Measurements from ENCODE around the gene LIPA.

Gene LIPA

DNA sequence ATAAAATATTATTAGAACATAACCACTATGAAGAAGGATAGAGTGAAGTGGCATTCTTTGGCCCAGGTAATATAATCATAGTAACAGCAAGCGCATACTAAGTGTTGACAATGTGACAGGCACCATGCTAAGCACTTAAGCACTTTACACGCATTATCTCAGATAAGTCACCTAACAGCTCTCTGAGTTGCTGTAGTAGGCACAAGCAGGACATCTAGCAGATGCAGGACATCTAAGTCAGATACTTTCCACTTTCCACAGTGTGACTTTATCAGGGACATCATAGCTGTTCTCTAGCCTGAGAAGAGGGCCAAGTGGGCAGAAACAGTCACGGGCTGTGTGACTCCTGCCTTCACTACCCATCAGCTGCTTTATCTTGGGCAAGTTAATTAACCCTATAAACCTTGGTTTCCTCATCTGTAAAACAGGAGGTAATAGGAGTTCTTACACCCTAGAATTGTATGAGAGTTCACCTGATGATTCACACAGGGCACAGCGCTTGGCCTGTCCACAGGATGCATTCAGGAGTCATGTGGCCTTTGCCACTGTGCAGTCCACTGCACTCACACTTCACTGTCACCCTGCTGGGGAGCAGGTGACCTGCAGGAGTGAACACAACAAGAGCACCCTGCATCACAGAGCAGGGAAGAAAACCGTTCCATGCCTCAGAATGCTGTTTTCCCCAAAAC, 12.5 kb downstream of the LIPA start:
- DNase-seq: no peak

DNA sequence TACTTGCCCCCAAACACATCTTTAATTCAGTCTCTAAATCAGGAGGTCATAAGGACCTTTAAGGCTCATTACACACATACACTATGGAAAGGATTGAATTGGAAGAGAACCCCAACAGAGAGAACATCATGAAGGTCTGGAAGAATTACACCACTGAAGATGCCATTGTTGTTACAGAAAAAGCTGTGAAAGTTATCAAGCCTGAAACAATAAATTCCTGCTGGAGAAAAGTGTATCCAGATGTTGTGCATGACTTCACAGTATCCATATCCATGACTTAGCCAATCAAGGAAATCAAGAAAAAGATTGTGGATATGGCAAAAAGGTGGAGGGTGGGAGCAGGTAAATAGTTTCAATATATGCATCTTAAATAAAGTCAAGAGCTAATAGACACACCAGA, 13.7 kb downstream of the LIPA start:
- DNase-seq: no peak

DNA sequence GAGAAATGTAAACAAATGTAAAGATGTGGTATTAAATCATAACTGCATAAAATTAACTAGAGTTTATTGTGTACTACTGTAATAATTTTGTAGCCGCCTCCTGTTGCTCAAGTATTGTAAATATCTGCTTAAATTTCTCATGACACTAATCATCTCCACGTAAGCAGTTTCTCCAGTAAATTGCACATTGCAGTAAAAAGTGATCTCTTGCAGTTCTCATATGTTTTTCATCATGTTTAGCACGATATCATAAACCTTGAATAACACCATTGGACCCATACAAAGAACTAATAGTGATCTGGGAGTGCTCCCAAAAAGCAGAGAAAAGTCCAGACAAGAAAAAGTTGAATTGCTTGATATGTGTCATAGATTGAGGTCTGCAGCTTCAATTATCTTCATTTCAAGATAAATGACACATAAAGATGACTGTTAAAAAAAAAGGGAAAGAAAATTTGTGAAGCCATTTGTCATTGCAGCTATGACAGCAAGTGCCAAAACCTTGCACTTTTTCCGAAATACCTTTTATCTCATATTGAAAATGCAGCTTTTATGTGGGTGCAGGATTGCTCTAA, 15.3 kb downstream of the LIPA start:
- no peak for DNase-seq

DNA sequence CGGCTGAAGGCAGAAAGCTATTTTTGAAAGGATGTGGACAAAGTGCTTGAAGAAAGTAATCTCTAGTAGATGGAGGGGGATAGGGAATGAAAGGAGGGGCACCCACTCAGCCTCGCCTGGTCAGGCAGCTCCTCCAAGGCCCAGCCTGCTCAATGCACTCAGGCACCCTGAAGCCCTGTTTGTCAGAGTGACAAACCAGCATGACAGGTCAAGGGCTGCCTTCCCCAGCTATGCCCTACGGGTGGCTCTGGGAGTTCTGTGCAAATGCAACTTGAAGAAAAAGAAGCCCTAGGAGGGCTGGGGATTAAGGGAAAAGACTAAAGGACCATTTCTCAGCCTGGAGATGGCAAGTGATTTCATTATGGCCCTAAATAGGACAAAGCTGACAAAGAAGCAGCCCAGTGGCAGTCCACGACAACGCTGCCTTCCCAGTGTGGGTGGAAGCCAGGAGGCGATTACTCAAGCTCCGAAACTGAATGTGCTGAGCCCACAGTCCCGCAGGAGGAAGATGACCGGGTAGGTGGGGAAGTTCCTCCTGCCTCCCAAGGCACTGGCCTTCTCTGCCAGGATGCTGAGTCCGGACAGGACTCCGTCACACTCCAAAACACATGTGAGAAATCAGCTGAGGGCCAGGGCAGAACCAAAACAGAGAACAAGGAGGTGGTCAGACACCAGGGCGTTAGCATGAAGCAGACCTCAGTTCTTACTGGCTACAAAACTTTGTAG, 16.3 kb downstream of the LIPA start:
- DNase-seq: peak; percentile 97

GRCh38 chr10:89233033-89233432, 18.5 kb downstream of the LIPA start:
- DNase-seq: no peak

- DNase-seq: no peak
Observed at GRCh38 chr10:89228962-89229361, 22.6 kb downstream of the LIPA start.

DNA sequence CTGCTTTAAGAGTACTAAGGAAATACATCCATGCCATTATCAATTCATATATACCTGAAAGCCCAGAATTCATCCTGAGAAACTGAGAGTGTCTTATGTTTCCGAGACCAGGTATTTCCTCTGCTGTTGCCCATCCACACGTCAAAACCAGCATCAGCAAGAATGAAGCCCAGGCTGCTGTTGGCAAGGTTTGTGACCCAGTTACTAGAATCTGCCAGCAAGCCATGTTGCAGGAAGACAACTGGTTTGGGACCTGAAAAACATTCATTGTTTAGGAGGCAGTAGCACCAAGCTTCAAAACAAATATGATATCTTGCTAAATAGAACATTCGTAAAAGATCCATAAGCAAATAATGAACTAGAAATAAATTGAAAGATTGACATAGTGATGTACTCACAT, 23.4 kb downstream of the LIPA start:
- no peak for DNase-seq

DNA sequence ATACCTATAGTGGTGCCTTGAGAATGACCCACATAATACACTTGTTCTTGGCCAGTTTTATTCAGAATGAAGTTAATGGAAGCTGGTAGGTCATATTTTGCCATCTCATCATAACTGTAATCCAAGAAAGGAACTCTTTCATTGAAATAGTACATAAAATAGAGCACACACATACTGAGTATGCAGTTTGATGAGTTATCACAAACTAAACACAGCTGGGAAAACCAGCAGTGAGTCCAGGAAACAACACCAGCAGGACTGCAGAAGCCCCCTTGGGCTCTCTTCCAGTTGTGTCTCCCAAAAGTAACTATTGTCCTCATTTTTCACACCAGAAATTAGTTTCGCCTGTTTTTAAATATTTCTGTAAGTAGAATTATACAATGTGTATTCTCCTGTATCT, 24.7 kb downstream of the LIPA start:
- DNase-seq: no peak

GRCh38 chr10:89224739-89225443, 26.7 kb downstream of the LIPA start:
- no peak for DNase-seq

GRCh38 chr10:89221919-89222318, 29.7 kb downstream of the LIPA start:
- no peak for DNase-seq

- DNase-seq: no peak
Observed at GRCh38 chr10:89219513-89220218, 31.9 kb downstream of the LIPA start.

DNA sequence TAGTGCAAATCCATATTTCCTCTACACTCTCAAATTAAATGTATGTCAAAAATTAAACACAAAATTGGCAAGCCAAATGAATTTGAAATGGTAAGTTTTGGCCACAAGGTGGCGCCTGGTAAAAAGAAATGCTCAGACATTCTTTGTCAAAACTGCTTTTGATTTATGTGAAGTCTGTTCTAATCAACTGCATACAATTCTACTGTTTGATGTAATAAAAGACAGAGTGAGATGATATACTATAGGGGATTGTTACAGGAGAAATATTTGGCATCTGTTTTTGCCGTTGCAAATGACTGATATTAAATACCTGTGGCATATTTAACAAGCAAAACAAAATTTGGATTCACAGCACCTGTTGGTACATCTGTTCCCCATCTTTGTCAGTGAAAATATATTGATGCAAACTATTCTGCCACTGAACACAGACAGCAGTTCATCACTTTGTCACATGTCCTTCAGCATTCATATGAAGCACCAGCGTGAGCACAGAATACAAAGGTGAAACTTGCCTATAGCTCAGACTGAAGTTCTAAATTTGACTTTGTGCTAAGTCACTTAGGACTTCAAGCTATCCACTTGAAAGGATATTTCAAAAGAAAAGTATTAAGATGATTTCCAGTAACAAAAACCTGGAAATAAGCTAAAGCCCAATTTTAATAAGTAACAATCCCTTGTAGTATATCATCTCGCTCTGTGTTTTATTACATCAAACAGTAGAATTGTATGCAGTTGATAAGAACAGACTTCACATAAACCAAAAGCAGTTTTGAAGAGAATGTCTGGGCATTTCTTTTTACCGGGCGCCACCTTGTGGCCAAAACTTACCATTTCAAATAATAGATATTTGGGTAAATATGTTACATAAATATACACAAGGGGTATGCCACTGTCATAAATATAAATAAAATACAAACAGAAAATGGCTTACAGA, 34.3 kb downstream of the LIPA start:
- peak; percentile 84 for DNase-seq

- DNase-seq: no peak
Observed at GRCh38 chr10:89216056-89216455, 35.5 kb downstream of the LIPA start.

- no peak for DNase-seq
Observed at GRCh38 chr10:89215511-89215910, 36.1 kb downstream of the LIPA start.

DNA sequence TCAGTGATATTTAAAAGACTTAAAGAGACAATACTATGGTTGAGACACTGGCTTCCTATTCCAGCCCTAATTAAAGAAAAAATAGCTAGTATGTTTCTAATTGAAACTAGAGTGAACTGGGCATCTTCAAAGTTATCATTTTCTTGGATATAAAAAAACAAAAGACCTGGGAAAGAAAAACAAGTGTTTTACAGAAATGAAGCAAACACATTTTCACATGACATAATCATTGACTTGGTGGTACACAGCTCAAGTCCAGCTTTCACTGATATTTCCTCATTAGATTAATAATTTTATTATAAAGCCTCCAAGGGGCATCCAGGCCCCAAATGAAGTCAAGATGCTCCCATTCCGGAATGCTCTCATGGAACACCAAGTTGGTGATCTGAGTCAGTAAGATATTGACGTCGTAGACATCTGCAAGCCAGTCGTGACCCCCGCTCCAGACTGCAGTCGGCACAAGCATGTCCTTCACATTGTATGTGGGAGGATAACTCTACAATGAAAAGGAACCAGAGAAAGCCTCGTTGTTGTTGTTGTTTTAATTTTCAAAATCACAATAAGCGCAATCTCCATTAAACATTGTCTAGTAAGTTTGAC, 36.9 kb downstream of the LIPA start:
- no peak for DNase-seq

- peak; percentile 63 for DNase-seq
Observed at GRCh38 chr10:89213191-89213808, 38.3 kb downstream of the LIPA start.

DNA sequence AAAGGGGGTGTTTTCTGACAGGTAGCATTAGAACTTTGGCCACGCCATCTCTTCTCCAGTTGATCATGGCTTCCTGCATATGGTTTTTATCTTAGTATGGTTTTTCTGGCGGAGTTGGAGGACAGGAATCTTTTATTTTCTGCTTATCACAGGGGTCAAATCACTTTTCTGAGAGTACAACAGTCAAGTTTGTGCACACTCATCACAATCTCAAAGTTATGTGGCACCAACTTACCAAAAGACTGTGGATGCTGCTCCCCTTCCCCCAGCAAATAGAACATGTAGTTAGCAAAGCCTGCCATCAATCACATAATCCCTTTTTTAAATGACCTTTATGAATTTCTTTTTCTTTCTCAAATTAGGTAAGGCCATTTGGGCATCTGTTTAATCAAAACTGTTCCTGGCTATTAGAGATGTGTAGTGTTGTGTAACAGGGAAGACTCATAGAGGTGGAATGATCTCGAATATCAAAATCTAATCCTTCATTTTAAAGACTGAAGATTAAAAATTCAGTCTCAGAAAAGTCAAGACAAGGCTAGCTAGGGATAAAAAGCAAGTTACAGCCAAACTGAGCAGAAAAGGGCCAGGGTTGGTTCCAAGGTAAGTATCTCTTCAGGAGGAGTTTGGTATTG, 40.7 kb downstream of the LIPA start:
- DNase-seq: no peak

GRCh38 chr10:89209718-89210117, 41.9 kb downstream of the LIPA start:
- DNase-seq: no peak

DNA sequence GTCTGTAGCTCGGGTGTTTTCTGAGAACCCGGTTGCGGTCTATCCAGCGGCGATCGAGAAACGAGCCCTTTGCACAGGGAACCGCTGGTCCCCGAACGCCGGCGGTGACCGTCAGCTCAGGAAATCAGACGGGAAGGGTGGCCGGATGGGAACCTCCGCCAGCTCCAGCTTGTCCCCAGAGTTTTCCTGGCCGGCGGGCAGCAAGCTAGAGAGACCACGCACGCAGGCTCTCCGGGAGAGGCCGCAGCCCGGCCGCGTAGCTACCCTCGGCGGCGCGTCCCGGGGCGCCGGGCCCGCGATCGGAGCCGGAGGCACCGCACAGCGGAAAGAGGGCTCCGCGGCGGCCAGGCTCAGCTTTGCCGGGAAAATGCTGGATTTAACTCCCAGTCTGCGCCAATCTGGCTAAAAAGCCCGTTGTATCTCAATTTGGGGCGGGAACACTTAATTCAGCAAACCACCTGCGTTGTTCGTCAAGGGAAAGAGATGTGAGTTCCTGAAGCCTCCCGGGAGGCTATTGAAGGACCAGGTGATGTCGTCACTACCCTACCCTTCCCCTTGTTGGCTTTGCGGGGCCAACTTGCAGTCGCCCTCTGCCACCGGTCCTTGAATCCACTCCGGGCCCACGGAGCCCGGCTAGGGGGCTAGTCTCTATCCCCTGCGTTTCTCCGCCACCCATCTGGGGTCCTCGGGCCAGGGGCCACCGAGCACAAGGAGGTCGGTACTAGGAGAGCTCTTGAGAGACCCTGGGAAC, 43.6 kb downstream of the LIPA start:
- DNase-seq: peak; percentile 35
